Smooth muscle cell (in vitro differentiated cells): ENCODE measurements around the gene NRXN3. TPM values are rescaled to one million over a fixed set of nuclear protein-coding genes. Genes with fewer than 3 reads are reported as not detected.
"Not testable (repeated sequence)": the region's sequence is repeated elsewhere in the genome, so short reads cannot be mapped to it uniquely, and the experiment has no call there.

Source experiments
- DNase-seq: peaks from one replicate; lab custom pipeline; 2025; ENCODE audit not compliant: unreplicated experiment; lab: John Stamatoyannopoulos, UW
- H2AFZ ChIP-seq: fragments of 200-600 bp; sonication (generic); 2 replicates; pipeline ENCODE4 v1.6.0; 2016; ENCODE audit warnings: antibody characterized with exemption, low read depth, mild to moderate bottlenecking
- H3F3A ChIP-seq: fragments of 200-600 bp; sonication (generic); 2 replicates; pipeline ENCODE4 v1.6.0; 2017; ENCODE audit warnings: antibody characterized with exemption, low read depth
- H3K27ac ChIP-seq: fragments of 200-600 bp; sonication (generic); 2 replicates; pipeline ENCODE4 v1.5.1; 2016; ENCODE audit warnings: low read depth, mild to moderate bottlenecking
- H3K27me3 ChIP-seq: fragments of 200-600 bp; sonication (generic); 2 replicates; pipeline ENCODE4 v1.6.1; 2016; ENCODE audit warnings: low read depth, mild to moderate bottlenecking
- H3K36me3 ChIP-seq: fragments of 200-600 bp; sonication (generic); 2 replicates; pipeline ENCODE4 v1.5.1; 2016; ENCODE audit warnings: low read depth
- H3K4me1 ChIP-seq: fragments of 200-600 bp; sonication (generic); 2 replicates; pipeline ENCODE4 v1.5.1; 2016; ENCODE audit warnings: low read depth
- H3K4me2 ChIP-seq: fragments of 200-600 bp; sonication (generic); 2 replicates; pipeline ENCODE4 v1.6.0; 2016; ENCODE audit warnings: mild to moderate bottlenecking
- H3K4me3 ChIP-seq: fragments of 200-600 bp; sonication (generic); 2 replicates; pipeline ENCODE4 v1.5.1; 2016; ENCODE audit warnings: mild to moderate bottlenecking
- H3K79me2 ChIP-seq: fragments of 200-600 bp; sonication (generic); 2 replicates; pipeline ENCODE4 v1.6.0; 2016; ENCODE audit warnings: low read depth, mild to moderate bottlenecking
- H3K9ac ChIP-seq: fragments of 200-600 bp; sonication (generic); 2 replicates; pipeline ENCODE4 v1.6.0; 2016; ENCODE audit warnings: low read depth
- H3K9me3 ChIP-seq: fragments of 200-600 bp; sonication (generic); replicated peaks from 2 replicates; pipeline ENCODE4 v1.5.1; 2016; ENCODE audit warnings: low read depth
- H4K20me1 ChIP-seq: fragments of 200-600 bp; sonication (generic); 2 replicates; pipeline ENCODE4 v1.6.0; 2016; ENCODE audit warnings: low read depth
- CTCF ChIP-seq: fragments of 200-600 bp; sonication (generic); IDR thresholded peaks from 2 replicates; pipeline ENCODE4 v1.5.1; 2017; ENCODE audit warnings: borderline replicate concordance, mild to moderate bottlenecking, antibody characterized with exemption; ENCODE audit not compliant: insufficient read depth, poor library complexity, severe bottlenecking
- WGBS: methylation state at CpG from one replicate; pipeline ENCODE4 v1.1.7; 2016; ENCODE audit warnings: low lambda C conversion rate; 5-methylcytosine and 5-hydroxymethylcytosine counted together
- polyA plus RNA-seq: library from polyadenylated mRNA; unstranded; fragments of >200 nt; fragmentation: Nextera tagmentation; extraction: Ambion mirVana; gene quantifications from 2 replicates; pipeline ENCODE4 v1.2.1, GENCODE V29; 2016
- total RNA-seq: library from RNA; depleted of rRNA; stranded (reverse); fragments of >200 nt; gene quantifications from 2 replicates; pipeline ENCODE4 v1.2.3, GENCODE V29; 2014

The NRXN3 gene
- total and polyA plus RNA-seq, 2 experiments from 2014 or later, result 1.2 to 7.0 TPM

DNA sequence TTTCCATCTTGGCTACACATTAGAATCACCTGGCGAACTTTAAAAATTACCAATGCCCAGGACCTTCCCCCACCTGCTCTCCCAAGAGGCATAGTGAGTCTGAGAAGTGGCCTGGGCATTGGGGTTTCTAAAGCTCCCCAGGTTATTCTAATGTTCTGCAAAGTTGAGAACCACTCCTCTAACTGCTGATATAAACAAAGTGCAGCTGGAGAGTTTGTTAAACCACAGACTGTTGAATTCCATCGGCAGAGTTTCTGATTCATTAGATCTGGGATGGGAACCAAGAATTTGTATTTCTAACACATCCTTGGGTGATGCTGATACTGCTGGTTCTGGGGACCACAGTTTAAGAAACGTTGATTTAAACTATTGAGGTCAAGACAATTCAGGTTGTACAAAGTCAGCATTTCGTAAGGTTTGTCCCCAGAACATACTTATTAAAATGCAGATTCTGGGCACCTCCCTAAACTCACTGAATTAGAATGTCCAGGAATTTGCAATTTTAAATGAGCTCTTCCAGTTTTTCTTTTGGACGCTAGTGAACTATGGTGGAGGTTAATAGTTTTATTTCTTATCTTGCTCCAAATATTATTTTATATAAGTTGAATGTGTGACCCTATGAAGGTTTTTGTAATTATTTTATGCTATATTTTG lies 309.1 kb downstream of the NRXN3 start:
- no peaks in the 10 kb centered on the region for H3K79me2 ChIP-seq
- H3K27ac ChIP-seq, result no peak overlapping the region
- no peak overlapping the region for H3K4me3 ChIP-seq
- no peaks in the 10 kb centered on the region for H4K20me1 ChIP-seq
- H3F3A ChIP-seq, result no peaks in the 10 kb centered on the region
- DNase-seq, result no peak
- H2AFZ ChIP-seq, result no peak overlapping the region
- H3K9ac ChIP-seq, result no peak overlapping the region
- no peak overlapping the region for H3K4me2 ChIP-seq
- no peaks in the 10 kb centered on the region for H3K36me3 ChIP-seq
- 86% methylated on average over 5 of the region's 5 CpGs for WGBS
- no peaks in the 10 kb centered on the region for H3K9me3 ChIP-seq
- no peaks in the 10 kb centered on the region for H3K27me3 ChIP-seq
- TF ChIP-seq CTCF, result no peak
- no peaks in the 10 kb centered on the region for H3K4me1 ChIP-seq

DNA sequence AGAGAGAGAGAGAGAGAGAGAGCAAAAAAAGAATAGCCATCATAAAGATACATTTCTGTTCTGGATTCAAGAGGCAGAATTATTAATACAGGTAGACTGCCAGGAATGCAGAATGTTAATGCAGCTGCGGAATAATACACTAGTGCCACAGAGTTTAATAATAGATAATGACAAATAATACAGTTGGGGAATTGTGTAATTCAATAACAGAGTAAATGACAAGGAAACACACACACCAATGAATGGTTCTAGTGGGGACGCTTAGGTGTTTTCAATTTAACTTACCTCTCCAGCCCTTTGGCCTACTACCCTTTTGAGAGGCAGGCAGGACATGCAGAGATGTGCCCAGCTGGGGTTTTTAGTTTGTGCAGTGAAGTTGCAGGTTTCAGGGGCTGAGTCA lies 313.9 kb downstream of the NRXN3 start:
- Histone ChIP-seq H3K79me2 (no peaks in the 10 kb centered on the region), H3K4me3 (no peak overlapping the region), H3K9me3 (no peaks in the 10 kb centered on the region), H3K27me3 (no peaks in the 10 kb centered on the region), H4K20me1 (no peaks in the 10 kb centered on the region), H3K4me1 (no peaks in the 10 kb centered on the region), H3K9ac (no peak overlapping the region), H2AFZ (no peak overlapping the region), H3K27ac (no peak overlapping the region), H3F3A (no peaks in the 10 kb centered on the region), H3K36me3 (no peaks in the 10 kb centered on the region), H3K4me2 (no peak overlapping the region)
- 58% methylated on average over 2 of the region's 2 CpGs for WGBS
- DNase-seq, result no peak
- no peak for TF ChIP-seq CTCF

DNA sequence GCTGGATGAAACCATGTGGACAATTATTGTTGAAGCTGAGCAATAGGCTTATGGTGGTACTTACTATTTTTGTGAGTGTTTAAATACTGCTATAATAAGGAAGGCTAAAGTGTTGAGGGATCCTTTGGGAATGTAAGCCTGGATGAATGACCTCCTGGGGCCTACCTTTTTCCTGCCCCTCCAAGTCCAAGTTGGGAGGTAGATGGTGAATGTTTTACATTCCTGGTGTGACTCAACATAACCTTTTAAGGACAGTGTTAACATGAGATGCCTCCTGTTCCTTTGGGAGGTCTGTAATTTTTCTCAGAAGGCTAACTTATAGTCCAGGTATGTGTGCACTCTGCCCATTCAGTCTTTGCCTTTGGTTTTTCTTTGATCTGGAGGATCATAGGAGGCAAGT lies 315.9 kb downstream of the NRXN3 start:
- H3K79me2 ChIP-seq, result no peaks in the 10 kb centered on the region
- no peak overlapping the region for H3K27ac ChIP-seq
- H3K9me3 ChIP-seq, result no peaks in the 10 kb centered on the region
- H4K20me1 ChIP-seq, result no peaks in the 10 kb centered on the region
- no peak overlapping the region for H3K4me3 ChIP-seq
- H3K36me3 ChIP-seq, result no peaks in the 10 kb centered on the region
- no peaks in the 10 kb centered on the region for H3K27me3 ChIP-seq
- H3K4me1 ChIP-seq, result no peaks in the 10 kb centered on the region
- no peak for DNase-seq
- H3F3A ChIP-seq, result no peaks in the 10 kb centered on the region
- no peak overlapping the region for H2AFZ ChIP-seq
- no peak for TF ChIP-seq CTCF
- H3K9ac ChIP-seq, result no peak overlapping the region
- no peak overlapping the region for H3K4me2 ChIP-seq

DNA sequence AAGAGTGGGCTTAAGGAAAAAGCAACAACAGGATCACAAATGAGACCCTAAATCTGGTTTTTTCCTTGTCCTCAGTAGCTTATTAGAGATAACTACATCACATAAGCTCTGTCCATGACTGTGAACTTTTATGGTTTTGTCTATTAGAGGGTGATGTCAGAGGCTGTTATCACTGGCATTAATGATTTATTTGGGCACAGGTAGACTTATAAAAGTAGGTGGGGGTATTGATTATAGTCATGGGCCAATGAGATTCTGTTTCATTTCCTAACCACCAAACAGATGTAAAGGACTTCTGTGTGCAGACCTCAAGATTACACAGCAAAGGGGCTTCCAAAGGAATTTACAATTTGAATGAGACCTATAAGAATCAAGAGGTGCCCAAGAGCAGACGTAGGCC lies 316.4 kb downstream of the NRXN3 start:
- H3K79me2 ChIP-seq, result no peaks in the 10 kb centered on the region
- H3F3A ChIP-seq, result no peaks in the 10 kb centered on the region
- H3K4me2 ChIP-seq, result no peak overlapping the region
- no peak overlapping the region for H3K27ac ChIP-seq
- H3K4me3 ChIP-seq, result no peak overlapping the region
- H3K27me3 ChIP-seq, result no peaks in the 10 kb centered on the region
- no peak overlapping the region for H2AFZ ChIP-seq
- H4K20me1 ChIP-seq, result no peaks in the 10 kb centered on the region
- H3K36me3 ChIP-seq, result no peaks in the 10 kb centered on the region
- H3K4me1 ChIP-seq, result no peaks in the 10 kb centered on the region
- TF ChIP-seq CTCF, result no peak
- 80% methylated on average over 1 of the region's 1 CpG for WGBS
- no peak for DNase-seq
- H3K9ac ChIP-seq, result no peak overlapping the region
- no peaks in the 10 kb centered on the region for H3K9me3 ChIP-seq

- not testable (repeated sequence) for H3K79me2 ChIP-seq, H3K9ac ChIP-seq, H3K4me2 ChIP-seq, H3K9me3 ChIP-seq, H3K36me3 ChIP-seq, H3F3A ChIP-seq, H2AFZ ChIP-seq, H3K27ac ChIP-seq, DNase-seq, H3K4me3 ChIP-seq, H3K4me1 ChIP-seq, H3K27me3 ChIP-seq, H4K20me1 ChIP-seq
- WGBS, result 71% methylated on average over 2 of the region's 2 CpGs
Observed at GRCh38 chr14:78487573-78487972, 317.4 kb downstream of the NRXN3 start.
